GM19328 (cell line): ENCODE measurements around the gene PRRT1B.
"Not testable (repeated sequence)": the region's sequence is repeated elsewhere in the genome, so short reads cannot be mapped to it uniquely, and the experiment has no call there.

Experiments used
- ATAC-seq: cut with Tn5 transposase; IDR thresholded peaks from one replicate; pipeline ENCODE4 v1.9.1; 2021; ENCODE audit warnings: mild to moderate bottlenecking, moderate library complexity; ENCODE audit not compliant: unreplicated experiment

Gene PRRT1B

GRCh38 chr9:131549186-131549585 lies 3.9 kb downstream of the PRRT1B start:
- ATAC-seq = not testable (repeated sequence)

- ATAC-seq = not testable (repeated sequence)
Measured at GRCh38 chr9:131550465-131550864, 5.1 kb downstream of the PRRT1B start.

- no peak for ATAC-seq
Measured at GRCh38 chr9:131552030-131552429, 6.7 kb downstream of the PRRT1B start.

GRCh38 chr9:131554087-131554842 lies 8.9 kb downstream of the PRRT1B start:
- ATAC-seq = no peak

- ATAC-seq = no peak
Measured at GRCh38 chr9:131554843-131555351, 9.6 kb downstream of the PRRT1B start.

GRCh38 chr9:131555841-131556673 lies 10.7 kb downstream of the PRRT1B start:
- no peak for ATAC-seq

- no peak for ATAC-seq
Measured at GRCh38 chr9:131557855-131558548, 12.7 kb downstream of the PRRT1B start.

- ATAC-seq = no peak
Measured at GRCh38 chr9:131559421-131560000, 14.2 kb downstream of the PRRT1B start.

GRCh38 chr9:131562032-131562959 lies 17.0 kb downstream of the PRRT1B start:
- ATAC-seq = no peak

- no peak for ATAC-seq
Measured at GRCh38 chr9:131565369-131565768, 20.0 kb downstream of the PRRT1B start.

- no peak for ATAC-seq
Measured at GRCh38 chr9:131566158-131566557, 20.8 kb downstream of the PRRT1B start.

GRCh38 chr9:131567910-131568309 lies 22.6 kb downstream of the PRRT1B start:
- ATAC-seq = no peak

GRCh38 chr9:131574730-131575640 lies 29.7 kb downstream of the PRRT1B start:
- no peak for ATAC-seq

GRCh38 chr9:131575946-131576853 lies 30.9 kb downstream of the PRRT1B start:
- ATAC-seq = no peak

- ATAC-seq = no peak
Measured at GRCh38 chr9:131577005-131578000, 32.0 kb downstream of the PRRT1B start.

- no peak for ATAC-seq
Measured at GRCh38 chr9:131578021-131578420, 32.7 kb downstream of the PRRT1B start.
